Measurements from ENCODE around the gene UQCC5.

- TF ChIP-seq CTCF (IDR thresholded peaks at IDR 0.05) (no peak), EZH2 (IDR thresholded peaks at IDR 0.05) (no peak)
Measured at GRCh38 chr3:52493232-52494017, 43.0 kb upstream of the UQCC5 start.

Data from neural progenitor cell (in vitro differentiated cells).